B cell (primary cell): ENCODE results near the gene CCDC13. TPM values are rescaled to one million over a fixed set of nuclear protein-coding genes. Genes with fewer than 3 reads are reported as not detected.

Experiments used
- ATAC-seq: fragments of 200-7000 bp; cut with Tn5 transposase; one replicate; pipeline ENCODE4 v1.10.0; 2021; ENCODE audit warnings: low read depth, mild to moderate bottlenecking, moderate number of reproducible peaks, moderate library complexity
- CTCF ChIA-PET: fragments of 350-600 bp; sonication (Branson Sonifier 250); formaldehyde crosslinking; loops from one replicate; lab custom pipeline; 2021; ENCODE audit warnings: antibody characterized with exemption, inconsistent platforms; lab: Charles Lee
- POLR2A ChIA-PET: fragments of 350-600 bp; sonication (Branson Sonifier 250); formaldehyde crosslinking; loops from one replicate; lab custom pipeline; 2021; ENCODE audit warnings: antibody characterized with exemption; lab: Charles Lee
- DNase-seq: peaks from one replicate; pipeline ENCODE4 v3.0.0; 2013
- H2AFZ ChIP-seq: 2 replicates; pipeline ENCODE4 v1.6.1; 2012; ENCODE audit warnings: mild to moderate bottlenecking, low read depth, low read length; ENCODE audit not compliant: insufficient read depth, poor library complexity, severe bottlenecking
- H3K27ac ChIP-seq, 2 donors: 1 replicate in 1 of 2; 2 replicates in 1 of 2; pipeline ENCODE4 v1.5.1; 2012 to 2013; ENCODE audit warnings: low read length in 2 of 2, mild to moderate bottlenecking in 2 of 2, moderate library complexity in 1 of 2
- H3K27me3 ChIP-seq, 4 experiments: fragments of 200-600 bp in 1 of 4; sonication (generic) in 1 of 4; replicated peaks in 1 of 4; 1 replicate in 2 of 4; 2 replicates in 2 of 4; pipeline versions ENCODE4 v1.6.1 to v1.7.0; 2013 to 2016; ENCODE audit warnings: low read length in 3 of 4, mild to moderate bottlenecking in 2 of 4, mixed read lengths in 1 of 4, moderate library complexity in 1 of 4; ENCODE audit not compliant: insufficient read depth in 4 of 4, control insufficient read depth in 3 of 4; ENCODE audit errors: control extremely low read depth in 1 of 4
- H3K36me3 ChIP-seq, 2 experiments: replicated peaks in 1 of 2; 1 replicate in 1 of 2; 2 replicates in 1 of 2; pipeline versions ENCODE4 v1.6.1 to v1.7.1; 2013; ENCODE audit warnings: low read length in 1 of 2; ENCODE audit not compliant: insufficient read depth in 2 of 2, control insufficient read depth in 1 of 2; ENCODE audit errors: control extremely low read depth in 1 of 2, extremely low read depth in 1 of 2
- H3K4me1 ChIP-seq, 2 donors: fragments of 200-600 bp in 1 of 2; sonication (generic) in 1 of 2; 1 replicate in 1 of 2; 2 replicates in 1 of 2; pipeline versions ENCODE4 v1.5.1 to v1.6.1; 2013 to 2017; ENCODE audit warnings: low read length in 2 of 2; ENCODE audit not compliant: control insufficient read depth in 2 of 2, insufficient read depth in 2 of 2
- H3K4me2 ChIP-seq: replicated peaks from 2 replicates; pipeline ENCODE3; 2012; ENCODE audit warnings: mild to moderate bottlenecking, low read depth, low read length; ENCODE audit not compliant: poor library complexity, severe bottlenecking
- H3K4me3 ChIP-seq, 5 experiments: fragments of 200-600 bp in 1 of 5; sonication (generic) in 1 of 5; 1 replicate in 3 of 5; 2 replicates in 2 of 5; pipeline versions ENCODE4 v1.5.1 to v1.7.0; 2011 to 2016; ENCODE audit warnings: low read length in 4 of 5, mild to moderate bottlenecking in 4 of 5, low read depth in 2 of 5, control low read depth in 1 of 5, moderate library complexity in 1 of 5; ENCODE audit not compliant: insufficient read depth in 1 of 5; ENCODE audit errors: control extremely low read depth in 1 of 5, extremely low read depth in 1 of 5
- H3K79me2 ChIP-seq: fragments of 200-600 bp; sonication (generic); one replicate; pipeline ENCODE4 v1.6.0; 2016; ENCODE audit warnings: low read length; ENCODE audit not compliant: control insufficient read depth, insufficient read depth
- H3K9ac ChIP-seq: fragments of 200-600 bp; sonication (generic); 2 replicates; pipeline ENCODE4 v1.6.1; 2017; ENCODE audit warnings: mild to moderate bottlenecking, low read length, moderate library complexity
- H3K9me3 ChIP-seq, 3 donors: one replicate each; pipeline versions ENCODE4 v1.6.1 to v1.7.1; 2013; ENCODE audit warnings: low read length in 2 of 3; ENCODE audit not compliant: control insufficient read depth in 2 of 3, insufficient read depth in 1 of 3; ENCODE audit errors: control extremely low read depth in 1 of 3
- H4K20me1 ChIP-seq: 2 replicates; pipeline ENCODE4 v1.6.0; 2012; ENCODE audit warnings: mild to moderate bottlenecking, low read length; ENCODE audit not compliant: insufficient read depth, control insufficient read depth, poor library complexity, severe bottlenecking
- H3K27ac Mint-ChIP-seq: one replicate; pipeline ENCODE4 v1.8.0; 2021; ENCODE audit warnings: mixed read lengths
- H3K27me3 Mint-ChIP-seq: one replicate; pipeline ENCODE4 v1.8.0; 2021; ENCODE audit warnings: mixed read lengths
- H3K4me1 Mint-ChIP-seq: one replicate; pipeline ENCODE4 v1.8.0; 2021; ENCODE audit warnings: mixed read lengths
- H3K4me3 Mint-ChIP-seq: one replicate; pipeline ENCODE4 v1.8.0; 2021; ENCODE audit warnings: mixed read lengths
- H3K9me3 Mint-ChIP-seq: one replicate; pipeline ENCODE4 v1.8.0; 2022; ENCODE audit warnings: mixed read lengths; ENCODE audit not compliant: insufficient read depth
- CTCF ChIP-seq: fragments of 200-600 bp; IDR thresholded peaks from one replicate; pipeline ENCODE4 v1.8.0; 2022; ENCODE audit warnings: antibody characterized with exemption, mild to moderate bottlenecking
- EZH2 ChIP-seq: IDR thresholded peaks from 2 replicates; pipeline ENCODE4 v1.6.1; 2012; ENCODE audit warnings: borderline replicate concordance, low read depth, mild to moderate bottlenecking, moderate library complexity, low read length; ENCODE audit not compliant: insufficient read depth, poor library complexity, severe bottlenecking
- whole genome bisulfite sequencing: methylation state at CpG from one replicate; pipeline ENCODE4 v1.1.5; 2013; ENCODE audit warnings: missing lambda C conversion rate; ENCODE audit not compliant: insufficient coverage; 5-methylcytosine and 5-hydroxymethylcytosine counted together
- intact Hi-C: fragments of 100-400 bp; cut with micrococcal nuclease; formaldehyde crosslinking; loops from one replicate; pipeline ENCODE4 v1.10.0; 2022
- polyA plus RNA-seq: library from polyadenylated mRNA; depleted of rRNA; stranded (reverse); fragments of >200 nt; gene quantifications from 2 replicates; pipeline ENCODE4 v1.2.3, GENCODE V29; 2012
- total RNA-seq, 2 donors: library from RNA; stranded (reverse); fragments of 120-200 nt in 1 of 2; gene quantifications; 1 replicate in 1 of 2; 2 replicates in 1 of 2; pipeline versions ENCODE4 v1.2.3 to v1.2.4, GENCODE V29; 2013 to 2022

Gene CCDC13
- total and polyA plus RNA-seq, 2 donors (not counting 1 experiment from before 2014, with no cell fraction given): 1.5 to 1.9 TPM

- POLR2A ChIA-PET: no interaction called here
- TF ChIP-seq EZH2: no peak
- TF ChIP-seq CTCF: no peak
- CTCF ChIA-PET: interaction anchor here (0.7 to 1.3 kb wide), 3 partner anchors 8 to 505 kb away, joined by 3 to 5 read pairs (median 3); no protein-coding TSS in a partner anchor
Observed at GRCh38 chr3:42752441-42752840, 20.6 kb downstream of the CCDC13 start.

GRCh38 chr3:42751609-42752008 lies 21.4 kb downstream of the CCDC13 start:
- no peaks in the 10 kb centered on the region for H3K36me3 ChIP-seq
- CTCF ChIA-PET: interaction anchor here (1.1 to 1.3 kb wide), 2 partner anchors 11 to 504 kb away, joined by 3 to 5 read pairs; no protein-coding TSS in a partner anchor
- H3K27me3 ChIP-seq: no peaks in the 10 kb centered on the region
- Mint-ChIP-seq H3K4me1 (peaks cover 9% of the 10 kb centered on the region), H3K4me3 (no peak overlapping the region), H3K27ac (no peak overlapping the region), H3K9me3 (no peaks in the 10 kb centered on the region), H3K27me3 (no peaks in the 10 kb centered on the region)
- WGBS: 93% methylated on average over 9 of the region's 9 CpGs
- H3K79me2 ChIP-seq: no peaks in the 10 kb centered on the region
- DNase-seq (no peak), ATAC-seq (no peak)
- H3K4me2 ChIP-seq: no peak overlapping the region
- H2AFZ ChIP-seq: no peak overlapping the region
- TF ChIP-seq EZH2 (no peak), CTCF (no peak)
- POLR2A ChIA-PET: no interaction called here
- no peaks in the 10 kb centered on the region for H4K20me1 ChIP-seq
- no peaks in the 10 kb centered on the region for H3K9me3 ChIP-seq
- H3K4me1 ChIP-seq: peaks cover 0 to 3% of the 10 kb centered on the region in 2 donors
- no peak overlapping the region for H3K4me3 ChIP-seq
- intact Hi-C loops: no loop called here
- H3K27ac ChIP-seq: no peak overlapping the region
- H3K9ac ChIP-seq: no peak overlapping the region

More at GRCh38 chr3:42752441-42752840, 20.6 kb downstream of the CCDC13 start:
- no peak overlapping the region for H3K27ac Mint-ChIP-seq
- no peaks in the 10 kb centered on the region for H3K27me3 ChIP-seq
- no peak overlapping the region for H3K9ac ChIP-seq
- H3K4me3 Mint-ChIP-seq: no peak overlapping the region
- H3K4me2 ChIP-seq: no peak overlapping the region
- peaks cover 0 to 2% of the 10 kb centered on the region in 2 donors for H3K4me1 ChIP-seq
- DNase-seq (no peak), ATAC-seq (no peak)
- no peaks in the 10 kb centered on the region for H3K9me3 ChIP-seq
- H3K27me3 Mint-ChIP-seq: no peaks in the 10 kb centered on the region
- H3K36me3 ChIP-seq: no peaks in the 10 kb centered on the region
- H3K4me3 ChIP-seq: no peak overlapping the region
- peaks cover 6% of the 10 kb centered on the region for H3K4me1 Mint-ChIP-seq
- H3K27ac ChIP-seq: no peak overlapping the region
- H3K79me2 ChIP-seq: no peaks in the 10 kb centered on the region
- 97% methylated on average over 5 of the region's 9 CpGs for WGBS
- H3K9me3 Mint-ChIP-seq: no peaks in the 10 kb centered on the region
- H2AFZ ChIP-seq: no peak overlapping the region
- no peaks in the 10 kb centered on the region for H4K20me1 ChIP-seq
- intact Hi-C loops: no loop called here
